Astrocyte of the cerebellum (primary cell): ENCODE results near the gene ATL3.
A peak's percentile ranks its signal among the peaks of the same experiment; 100 is the strongest.

Experiments used
- DNase-seq: peaks from one replicate; pipeline ENCODE4 v3.0.0-alpha.2; 2011; ENCODE audit warnings: low read depth
- H3K4me3 ChIP-seq: 2 replicates; pipeline ENCODE4 v1.5.1; 2011; ENCODE audit warnings: mild to moderate bottlenecking, low read depth, low read length, moderate library complexity
- in situ Hi-C: cut with HindIII; loops from 2 replicates; pipeline ENCODE4 v1.10.0; 2017; ENCODE audit warnings: low sequenced_read_pairs
- TF ChIP-seq, protein P1 (sequence below): IDR thresholded peaks from 2 replicates; pipeline ENCODE4 v1.5.1; 2012; ENCODE audit warnings: low read length, low read depth, moderate library complexity, mild to moderate bottlenecking; ENCODE audit errors: missing control alignments

The ATL3 gene, protein sequence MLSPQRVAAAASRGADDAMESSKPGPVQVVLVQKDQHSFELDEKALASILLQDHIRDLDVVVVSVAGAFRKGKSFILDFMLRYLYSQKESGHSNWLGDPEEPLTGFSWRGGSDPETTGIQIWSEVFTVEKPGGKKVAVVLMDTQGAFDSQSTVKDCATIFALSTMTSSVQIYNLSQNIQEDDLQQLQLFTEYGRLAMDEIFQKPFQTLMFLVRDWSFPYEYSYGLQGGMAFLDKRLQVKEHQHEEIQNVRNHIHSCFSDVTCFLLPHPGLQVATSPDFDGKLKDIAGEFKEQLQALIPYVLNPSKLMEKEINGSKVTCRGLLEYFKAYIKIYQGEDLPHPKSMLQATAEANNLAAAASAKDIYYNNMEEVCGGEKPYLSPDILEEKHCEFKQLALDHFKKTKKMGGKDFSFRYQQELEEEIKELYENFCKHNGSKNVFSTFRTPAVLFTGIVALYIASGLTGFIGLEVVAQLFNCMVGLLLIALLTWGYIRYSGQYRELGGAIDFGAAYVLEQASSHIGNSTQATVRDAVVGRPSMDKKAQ

DNA sequence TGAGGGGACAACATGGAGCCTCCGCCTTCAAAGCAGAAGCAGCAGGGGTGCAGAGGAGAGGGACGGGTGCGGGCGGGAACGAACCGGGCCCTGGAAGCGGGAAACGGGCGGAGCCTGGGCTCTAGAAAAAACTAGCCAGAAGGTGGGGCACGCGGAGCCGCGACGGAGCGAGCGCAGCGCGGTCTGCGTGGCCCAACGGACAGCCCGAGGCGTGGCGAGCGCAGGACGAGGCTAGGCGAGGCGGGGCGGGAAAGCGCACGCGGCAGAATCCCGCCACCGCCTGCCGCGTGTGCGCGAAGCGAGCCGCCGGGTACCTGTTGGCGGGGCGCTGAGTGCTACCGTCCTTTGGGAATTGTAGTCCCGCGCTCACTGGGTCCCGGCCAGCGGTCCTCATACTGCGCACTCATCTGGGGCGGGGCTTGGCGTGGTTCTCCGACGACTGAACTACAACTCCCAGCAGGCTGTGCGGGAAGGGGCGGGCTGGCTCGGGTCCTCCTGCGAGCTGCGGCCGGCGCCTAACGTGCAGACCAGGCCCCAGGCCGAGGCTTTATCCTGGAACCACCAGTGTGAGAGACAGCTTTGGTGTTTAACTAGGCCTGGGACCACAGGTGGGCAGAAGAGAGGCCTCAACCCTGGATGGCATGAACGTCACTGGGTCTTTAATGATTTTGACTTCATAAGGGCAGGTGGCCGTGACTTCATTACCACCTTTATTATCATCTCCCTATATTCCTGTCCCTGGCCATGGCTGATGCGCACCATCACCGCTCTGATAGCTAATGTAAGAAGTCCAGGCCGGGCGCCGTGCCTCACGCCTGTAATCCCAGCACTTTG lies at the start of gene ATL3:
Gene ATL3, minus strand, starts transcription at position 55 of the 834 bp plus-strand sequence. Its CDS starts 41 bp downstream, at position 14.
- in situ Hi-C loops: no loop called here
- DNase-seq: peak; percentile 86
- TF ChIP-seq, protein P1, sequence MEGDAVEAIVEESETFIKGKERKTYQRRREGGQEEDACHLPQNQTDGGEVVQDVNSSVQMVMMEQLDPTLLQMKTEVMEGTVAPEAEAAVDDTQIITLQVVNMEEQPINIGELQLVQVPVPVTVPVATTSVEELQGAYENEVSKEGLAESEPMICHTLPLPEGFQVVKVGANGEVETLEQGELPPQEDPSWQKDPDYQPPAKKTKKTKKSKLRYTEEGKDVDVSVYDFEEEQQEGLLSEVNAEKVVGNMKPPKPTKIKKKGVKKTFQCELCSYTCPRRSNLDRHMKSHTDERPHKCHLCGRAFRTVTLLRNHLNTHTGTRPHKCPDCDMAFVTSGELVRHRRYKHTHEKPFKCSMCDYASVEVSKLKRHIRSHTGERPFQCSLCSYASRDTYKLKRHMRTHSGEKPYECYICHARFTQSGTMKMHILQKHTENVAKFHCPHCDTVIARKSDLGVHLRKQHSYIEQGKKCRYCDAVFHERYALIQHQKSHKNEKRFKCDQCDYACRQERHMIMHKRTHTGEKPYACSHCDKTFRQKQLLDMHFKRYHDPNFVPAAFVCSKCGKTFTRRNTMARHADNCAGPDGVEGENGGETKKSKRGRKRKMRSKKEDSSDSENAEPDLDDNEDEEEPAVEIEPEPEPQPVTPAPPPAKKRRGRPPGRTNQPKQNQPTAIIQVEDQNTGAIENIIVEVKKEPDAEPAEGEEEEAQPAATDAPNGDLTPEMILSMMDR: no peak
- peak within 1 kb of the TSS; percentile 60 for H3K4me3 ChIP-seq

DNA sequence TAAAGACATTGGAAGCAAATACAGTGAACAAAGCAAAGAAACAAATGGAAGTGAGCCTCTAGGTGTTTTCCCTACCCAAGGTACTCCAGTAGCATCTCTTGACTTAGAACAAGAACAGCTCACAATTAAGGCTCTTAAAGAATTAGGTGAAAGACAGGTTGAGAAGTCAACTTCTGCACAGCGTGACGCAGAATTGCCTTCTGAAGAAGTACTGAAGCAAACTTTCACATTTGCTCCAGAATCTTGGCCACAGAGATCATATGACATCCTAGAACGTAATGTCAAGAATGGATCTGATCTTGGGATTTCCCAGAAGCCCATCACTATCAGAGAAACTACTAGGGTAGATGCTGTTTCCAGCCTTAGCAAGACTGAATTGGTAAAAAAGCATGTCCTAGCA lies 49.4 kb upstream of the ATL3 start:
- no peak for DNase-seq
- in situ Hi-C loops: no loop called here
- no peak overlapping the region for H3K4me3 ChIP-seq
- TF ChIP-seq, protein P1: no peak

DNA sequence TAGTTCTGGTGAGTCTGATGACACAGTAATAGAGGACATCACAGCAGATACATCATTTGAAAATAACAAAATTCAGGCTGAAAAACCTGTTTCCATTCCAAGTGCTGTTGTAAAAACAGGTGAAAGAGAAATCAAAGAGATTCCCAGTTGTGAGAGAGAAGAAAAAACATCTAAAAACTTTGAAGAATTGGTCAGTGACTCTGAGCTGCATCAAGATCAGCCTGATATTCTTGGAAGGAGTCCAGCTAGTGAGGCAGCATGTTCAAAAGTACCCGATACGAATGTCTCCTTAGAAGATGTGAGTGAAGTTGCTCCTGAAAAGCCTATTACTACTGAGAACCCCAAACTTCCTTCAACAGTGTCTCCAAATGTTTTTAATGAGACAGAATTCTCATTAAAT lies 48.8 kb upstream of the ATL3 start:
- TF ChIP-seq, protein P1: no peak
- in situ Hi-C loops: loop anchor here (5.0 kb wide), 1 partner anchor 58 kb away; no protein-coding TSS in a partner anchor
- DNase-seq: peak; percentile 23
- no peak overlapping the region for H3K4me3 ChIP-seq

DNA sequence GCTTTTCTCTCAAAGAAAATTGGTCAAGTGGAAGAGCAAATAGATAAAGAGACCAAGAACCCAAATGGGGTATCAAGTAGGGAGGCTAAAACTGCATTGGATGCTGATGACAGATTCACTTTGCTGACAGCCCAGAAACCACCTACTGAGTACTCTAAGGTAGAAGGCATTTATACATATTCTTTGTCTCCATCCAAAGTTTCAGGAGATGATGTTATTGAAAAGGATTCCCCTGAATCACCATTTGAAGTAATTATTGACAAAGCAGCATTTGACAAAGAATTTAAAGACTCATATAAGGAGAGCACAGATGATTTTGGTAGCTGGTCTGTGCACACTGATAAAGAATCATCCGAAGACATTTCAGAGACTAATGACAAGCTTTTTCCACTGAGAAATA lies 47.8 kb upstream of the ATL3 start:
- DNase-seq: no peak
- TF ChIP-seq, protein P1: no peak
- no peak overlapping the region for H3K4me3 ChIP-seq
- in situ Hi-C loops: loop anchor here (5.0 kb wide), 1 partner anchor 57 kb away; no protein-coding TSS in a partner anchor

DNA sequence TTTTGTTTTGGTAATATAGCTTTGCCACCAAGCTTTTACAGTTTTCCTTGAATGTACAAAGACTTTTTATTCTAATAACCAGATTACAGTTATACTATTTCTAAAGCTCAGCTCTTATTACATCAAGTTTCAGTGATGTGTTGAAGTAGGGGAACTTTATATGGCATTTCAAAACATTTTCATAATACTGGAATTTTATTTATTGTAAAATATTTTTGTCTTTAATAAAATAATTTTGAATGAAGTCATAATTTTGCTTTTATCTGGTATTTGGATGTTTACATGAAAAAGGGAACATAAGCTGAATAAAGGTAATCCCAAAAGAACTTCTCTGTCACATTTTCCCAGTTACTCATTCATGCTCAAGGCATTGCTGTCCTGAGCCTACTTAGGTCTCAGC lies 44.9 kb upstream of the ATL3 start:
- TF ChIP-seq, protein P1: no peak
- in situ Hi-C loops: loop anchor here (5.0 kb wide), 1 partner anchor 54 kb away; no protein-coding TSS in a partner anchor
- H3K4me3 ChIP-seq: no peak overlapping the region
- DNase-seq: no peak

DNA sequence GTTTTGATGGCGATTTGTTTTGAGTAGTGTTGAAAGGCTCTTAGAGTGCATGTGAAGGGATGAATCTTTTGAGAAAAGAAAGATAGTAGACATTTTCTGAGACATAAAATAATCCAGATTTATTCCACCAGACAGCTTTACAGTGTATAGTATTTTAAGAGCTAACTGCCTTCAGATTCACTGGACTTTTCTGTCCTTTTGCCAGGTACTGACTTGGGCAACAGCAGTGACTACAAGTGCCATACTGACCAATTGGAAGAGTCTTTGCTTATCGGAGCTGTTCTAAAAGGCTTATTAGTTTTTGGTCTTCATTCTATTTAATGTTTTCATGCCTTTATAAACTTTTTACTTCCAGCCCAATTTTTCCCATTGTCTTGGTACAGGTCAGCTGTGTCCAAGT lies 42.6 kb upstream of the ATL3 start:
- no peak overlapping the region for H3K4me3 ChIP-seq
- no peak for DNase-seq
- TF ChIP-seq, protein P1: no peak
- in situ Hi-C loops: no loop called here
